NCI-H2227 (cell line): ENCODE data around the gene HSPD1.
A peak's percentile ranks its signal among the peaks of the same experiment; 100 is the strongest.

Source experiments
- DNase-seq: peaks from one replicate; lab custom pipeline; 2025; ENCODE audit not compliant: unreplicated experiment; lab: John Stamatoyannopoulos, UW

HSPD1 gene

DNA sequence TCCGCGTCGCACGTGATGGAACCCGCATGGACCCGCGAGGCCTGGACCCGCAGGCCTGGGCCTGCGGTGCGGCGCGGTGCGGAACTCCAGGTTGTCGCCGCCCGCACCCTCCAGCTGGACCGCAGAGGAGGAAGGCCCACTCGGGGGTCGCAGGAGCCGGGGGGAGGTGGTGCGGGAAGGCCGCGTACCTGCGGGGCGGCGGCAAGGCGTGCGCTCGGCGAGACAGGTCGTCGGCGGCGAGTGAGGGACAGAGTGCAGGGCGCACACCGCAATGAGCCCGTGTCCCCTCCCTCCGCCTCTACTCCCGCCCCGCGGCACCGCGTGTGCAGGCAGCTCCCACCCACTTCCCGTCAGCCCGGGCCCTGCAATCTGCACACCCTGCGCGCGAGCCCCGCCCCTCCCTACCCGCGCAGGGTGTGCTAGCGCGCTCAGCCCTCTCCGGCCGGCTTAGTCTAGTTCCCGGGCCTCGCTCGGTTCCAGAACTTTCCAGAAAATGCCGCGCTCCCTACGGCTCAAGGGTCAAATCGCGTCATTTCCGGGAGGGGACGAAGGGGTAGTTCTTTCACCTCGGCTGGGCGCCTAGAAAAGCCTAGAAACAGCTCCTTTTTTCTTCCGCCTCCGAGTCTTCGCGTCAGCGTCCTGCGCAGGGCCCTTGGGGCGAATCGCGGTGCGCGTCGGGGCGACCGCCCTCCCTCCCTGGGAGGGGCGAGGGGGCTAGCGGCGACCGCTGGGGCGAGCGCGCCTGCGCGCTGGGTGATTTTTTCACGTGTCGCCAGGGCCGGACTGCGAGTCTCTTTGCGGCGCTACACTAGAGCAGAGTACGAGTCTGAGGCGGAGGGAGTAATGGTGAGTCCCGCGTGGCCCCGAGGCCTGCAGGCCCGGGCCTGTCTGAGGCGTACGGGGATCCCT, at the start of gene HSPD1, which contains the start of gene HSPE1:
TSS of gene HSPD1 (minus strand) at position 247 of the 909 bp plus-strand sequence. CDS start 992 bp downstream, outside the sequence.
TSS of gene HSPE1 (plus strand) at position 786 of the 909 bp plus-strand sequence. CDS start at position 844, 58 bp downstream.
- DNase-seq, result peak; percentile 100

DNA sequence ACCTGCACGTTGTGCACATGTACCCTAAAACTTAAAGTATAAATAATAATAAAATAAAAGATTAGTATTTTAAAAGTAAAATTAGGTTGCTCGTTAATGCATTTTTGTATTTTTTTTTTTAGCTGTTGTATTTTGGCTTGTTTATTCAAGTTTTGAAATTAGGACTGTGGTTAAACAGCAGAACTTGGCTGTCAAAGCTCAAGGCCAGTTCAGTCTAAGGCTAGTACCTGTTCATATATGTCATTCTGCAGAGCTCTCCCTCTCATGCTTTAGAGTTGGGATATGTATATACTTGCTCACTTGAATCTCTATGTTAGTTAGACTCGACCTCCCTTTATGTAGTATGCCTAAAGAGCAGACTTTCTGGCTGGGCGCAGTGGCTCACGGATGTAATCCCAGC, 48.9 kb upstream of the HSPD1 start:
- DNase-seq, result no peak

DNA sequence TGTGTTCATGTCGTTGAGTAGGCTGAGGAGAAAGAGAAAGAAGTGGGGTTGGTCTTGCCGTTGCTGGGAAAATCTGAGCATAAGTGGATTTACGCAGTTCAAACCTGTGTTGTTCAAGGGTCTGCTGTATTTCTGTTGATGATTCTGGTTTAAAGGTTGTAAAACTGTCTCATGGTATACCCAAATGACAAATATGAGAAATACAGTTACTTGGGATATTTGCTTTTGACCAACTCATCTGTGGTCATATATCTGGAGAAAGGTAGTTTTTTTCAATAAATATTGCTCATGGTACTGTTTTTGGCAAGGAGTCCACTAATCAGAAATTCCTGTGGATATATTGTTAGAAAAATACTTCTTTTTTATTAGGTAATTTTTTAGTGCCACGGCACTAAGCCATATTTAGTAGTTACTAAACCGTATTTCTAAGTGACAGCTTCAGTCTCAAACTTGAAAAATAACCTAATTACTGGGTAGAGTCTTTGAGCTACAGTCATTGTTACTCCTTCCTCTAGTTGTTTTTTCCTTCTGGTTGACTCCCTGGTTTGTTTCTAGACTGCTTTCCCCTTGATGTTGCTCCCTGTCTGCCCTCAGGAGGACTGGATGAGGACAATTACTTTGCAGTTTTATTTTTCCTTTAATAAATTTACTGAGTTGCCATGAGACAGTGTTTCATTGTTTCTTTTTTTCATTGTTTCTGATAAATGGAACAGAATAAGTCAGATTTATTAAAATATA, 47.7 kb upstream of the HSPD1 start:
- DNase-seq, result no peak

DNA sequence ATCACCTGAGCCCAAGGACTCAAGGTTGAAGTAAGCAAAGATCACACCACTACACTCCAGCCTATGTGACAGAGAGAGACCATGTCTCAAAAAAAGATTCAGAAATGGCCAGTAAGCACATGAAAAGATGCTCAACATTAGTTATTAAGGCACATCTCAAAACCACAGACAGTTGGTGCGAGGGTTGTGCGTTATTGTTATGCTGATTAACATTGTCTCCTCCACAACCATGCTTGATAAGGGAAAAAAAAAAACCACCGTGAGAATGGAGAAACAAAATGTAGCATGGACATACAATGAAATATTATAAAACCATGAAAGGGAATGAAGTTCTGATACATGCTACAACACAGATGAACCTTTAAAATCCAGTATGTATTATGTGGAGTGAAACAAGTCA, 43.6 kb upstream of the HSPD1 start:
- DNase-seq, result no peak

DNA sequence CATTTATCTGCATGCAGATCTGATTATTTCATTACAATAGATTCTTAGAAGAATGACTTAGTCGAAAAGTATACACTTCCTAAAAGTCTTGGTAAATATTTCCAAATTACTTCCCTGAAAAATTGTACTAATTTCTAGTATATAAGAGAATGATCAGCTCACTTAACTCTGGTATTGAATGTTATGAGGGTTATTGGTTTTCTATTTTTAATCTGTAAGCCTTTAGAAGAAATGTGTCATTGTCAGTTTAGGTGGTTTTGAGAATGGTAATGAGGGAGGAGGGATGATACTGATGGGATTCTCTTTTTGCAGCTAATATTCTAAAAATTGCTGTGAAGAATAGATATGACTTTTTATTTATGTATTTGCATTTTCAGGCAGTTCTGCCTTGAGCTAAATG, 40.1 kb upstream of the HSPD1 start:
- no peak for DNase-seq

DNA sequence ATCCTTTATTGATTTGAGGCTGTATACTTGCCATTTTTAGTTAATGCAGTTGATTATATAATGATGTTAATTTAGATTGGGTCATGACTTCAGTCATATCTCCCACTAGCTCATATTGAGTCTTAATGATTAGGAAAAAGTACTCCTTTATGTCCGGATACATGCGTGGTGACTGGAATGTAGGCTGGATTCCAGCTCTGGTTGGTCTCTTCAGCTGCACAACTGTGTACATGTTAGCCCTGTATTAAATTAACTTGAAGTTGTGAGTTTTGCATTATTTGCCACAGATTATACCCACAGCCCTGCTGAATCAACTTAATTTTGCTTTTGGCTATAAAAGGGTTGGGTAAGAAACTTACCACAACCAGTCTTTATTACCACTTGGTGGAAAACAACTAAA, 38.8 kb upstream of the HSPD1 start:
- DNase-seq, result no peak

DNA sequence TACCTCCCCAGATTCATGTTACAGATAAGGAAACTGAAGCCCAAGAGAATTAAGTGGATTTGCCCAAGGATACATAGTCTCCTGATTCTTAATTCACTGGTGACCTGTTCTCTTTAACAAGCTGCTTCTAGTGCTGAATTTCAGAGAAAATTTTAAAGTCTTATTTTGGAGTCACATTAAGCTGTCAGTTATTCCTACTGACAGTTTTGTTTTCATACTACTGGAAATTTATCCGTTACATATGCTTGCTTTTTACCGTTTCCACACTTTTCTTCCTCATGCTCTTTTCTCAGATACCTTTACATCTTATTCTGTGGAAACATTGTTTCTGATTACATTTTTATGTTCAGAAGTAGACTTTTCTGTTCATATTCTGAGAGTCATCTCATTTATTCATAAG, 17.5 kb upstream of the HSPD1 start:
- DNase-seq, result no peak

DNA sequence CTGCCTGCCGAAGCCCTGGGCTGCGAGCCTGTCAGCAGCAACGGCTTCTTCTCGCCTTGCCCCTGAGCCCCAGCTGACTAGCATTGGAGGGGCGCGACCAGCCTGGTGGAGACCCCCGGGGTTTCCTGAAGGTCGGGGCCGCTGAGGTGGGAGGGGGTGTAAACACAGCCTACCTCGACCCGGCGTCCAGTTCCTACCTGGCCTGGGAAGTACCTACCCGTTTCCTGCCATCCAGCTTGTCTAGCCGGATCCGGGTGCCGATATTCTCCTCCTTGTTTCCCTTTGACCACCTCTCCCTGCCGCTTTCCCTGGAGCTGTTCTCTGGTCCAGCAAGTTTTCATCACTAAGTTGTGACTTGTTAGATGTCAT, 16.7 kb upstream of the HSPD1 start:
- DNase-seq, result no peak

DNA sequence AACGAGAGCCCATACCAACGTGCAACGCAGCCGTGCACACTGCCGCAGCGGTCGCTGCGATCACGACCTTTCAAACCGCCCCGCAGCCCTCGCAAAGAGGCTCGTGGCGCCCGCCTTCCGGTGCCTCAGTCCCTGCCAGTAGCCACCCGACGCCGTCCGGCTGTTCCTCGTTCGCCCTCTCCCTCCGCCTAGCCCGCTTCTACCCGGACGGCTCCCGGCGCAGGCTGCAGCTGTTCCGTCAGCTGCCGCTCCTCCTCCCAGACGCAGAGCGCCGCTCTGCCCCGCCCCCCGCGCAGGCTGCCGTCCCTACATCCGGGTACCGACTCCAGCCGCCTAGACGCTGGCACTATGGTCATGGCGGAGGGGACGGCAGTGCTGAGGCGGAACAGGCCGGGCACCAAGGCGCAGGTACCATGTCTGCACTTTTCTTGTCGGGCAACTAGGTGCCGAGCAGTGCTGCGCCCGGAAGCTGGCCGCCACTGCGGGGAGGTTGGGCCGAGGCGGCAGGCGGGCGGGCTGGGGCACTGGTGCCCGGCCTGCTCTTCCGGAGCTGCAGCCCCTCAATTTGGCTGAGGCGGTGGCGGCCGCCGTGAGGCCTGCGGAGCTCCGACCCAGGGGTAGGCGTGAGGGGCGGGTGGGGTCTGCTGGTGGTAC, 16.2 kb upstream of the HSPD1 start, which contains the start of gene MOB4:
TSS of gene MOB4 (plus strand) at position 328 of the 654 bp plus-strand sequence. CDS start at position 349, 21 bp downstream.
- peak; percentile 99 for DNase-seq

DNA sequence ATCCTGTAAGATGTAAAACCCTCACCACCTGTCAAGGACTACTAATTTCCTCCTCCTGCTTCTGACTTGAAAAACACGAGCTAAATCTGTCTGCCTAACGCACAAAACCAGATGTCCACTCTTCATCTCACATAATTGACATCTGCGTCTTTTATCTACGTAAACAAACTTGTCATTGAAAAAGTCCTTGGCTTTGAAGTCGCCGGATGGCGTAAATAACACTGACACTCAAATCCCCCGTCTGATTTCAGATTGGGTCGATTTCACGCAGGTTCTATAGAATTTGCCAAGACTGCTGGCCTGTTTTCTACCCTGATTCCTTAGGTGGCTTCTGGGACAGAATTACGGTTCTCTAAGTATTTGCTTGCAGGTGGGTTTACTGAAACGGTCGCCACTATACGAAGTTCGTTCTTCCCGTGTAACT, 15.7 kb upstream of the HSPD1 start:
- DNase-seq, result peak; percentile 71

DNA sequence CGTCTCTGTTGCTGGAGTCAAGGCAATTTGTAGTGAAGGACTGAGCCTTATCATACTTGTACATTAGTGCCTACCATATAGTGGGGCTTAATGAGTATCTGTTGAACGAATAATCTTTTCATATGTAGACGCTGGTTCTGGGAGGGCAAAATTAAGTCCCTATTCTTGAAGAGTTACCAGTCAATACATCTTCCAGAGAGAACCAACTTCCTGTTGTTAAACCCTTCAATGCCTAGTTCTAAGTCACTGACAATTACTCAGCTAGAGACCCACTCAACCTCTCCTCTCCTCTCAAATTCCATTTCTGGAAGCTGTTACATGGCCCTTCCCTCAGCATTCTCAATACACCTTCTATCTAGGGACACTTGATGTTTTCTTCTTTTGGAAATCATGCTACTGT, 15.1 kb upstream of the HSPD1 start:
- peak; percentile 21 for DNase-seq

DNA sequence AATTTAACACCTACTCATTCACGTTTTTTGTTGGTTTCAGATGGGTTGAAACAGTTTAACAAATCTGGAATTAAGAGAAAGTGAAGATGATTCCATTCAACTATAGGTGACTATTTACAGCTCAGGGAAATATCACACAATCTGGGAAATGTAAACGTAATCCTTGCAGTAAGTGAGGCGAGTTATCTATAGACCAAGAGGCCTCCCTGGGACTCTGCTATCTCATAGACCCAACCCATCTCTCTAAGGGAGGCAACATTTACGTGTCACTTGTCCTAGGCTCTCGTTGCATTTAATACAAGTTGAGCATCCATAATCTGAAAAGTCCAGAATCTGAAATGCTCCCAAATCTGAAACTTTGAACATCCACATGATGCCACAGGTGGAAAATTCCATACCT, 14.3 kb upstream of the HSPD1 start:
- no peak for DNase-seq

DNA sequence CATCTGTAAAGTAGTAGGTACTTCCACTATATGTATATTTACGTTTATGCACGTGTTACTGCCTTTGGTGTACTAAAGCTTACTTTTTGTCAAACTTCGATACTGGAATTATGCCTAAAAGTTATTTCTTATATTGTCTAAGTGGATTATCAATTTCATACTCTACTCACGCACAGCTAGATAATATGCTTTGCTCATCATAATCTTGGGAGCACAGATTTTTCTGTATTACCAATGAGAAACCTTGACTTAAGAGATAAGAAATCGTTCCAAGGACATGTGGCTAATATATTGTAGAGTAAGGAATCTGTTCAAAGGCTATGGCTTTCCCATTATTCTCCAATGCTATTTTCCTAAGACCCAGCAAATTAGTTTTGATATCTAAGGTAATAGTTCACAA, 7.0 kb upstream of the HSPD1 start:
- DNase-seq, result no peak

DNA sequence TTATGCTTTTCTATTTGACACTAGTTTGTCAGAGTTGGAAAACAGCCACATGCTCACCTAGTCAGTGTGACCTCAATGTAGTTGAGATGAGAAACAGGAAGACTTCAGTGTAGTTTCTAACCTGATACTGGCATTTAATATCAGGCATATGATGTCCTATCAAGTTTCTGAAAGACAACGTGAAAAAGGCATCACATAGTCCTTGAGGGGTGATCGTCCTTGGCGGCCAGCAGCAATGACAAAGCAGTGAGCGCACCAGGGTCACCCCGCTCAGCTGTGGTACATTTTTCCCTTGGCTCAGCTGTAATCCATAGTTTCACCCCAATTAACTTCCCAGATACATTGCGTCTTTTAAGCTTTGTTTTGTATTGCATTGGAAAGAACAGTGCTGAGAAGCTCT, 4.9 kb upstream of the HSPD1 start:
- no peak for DNase-seq

DNA sequence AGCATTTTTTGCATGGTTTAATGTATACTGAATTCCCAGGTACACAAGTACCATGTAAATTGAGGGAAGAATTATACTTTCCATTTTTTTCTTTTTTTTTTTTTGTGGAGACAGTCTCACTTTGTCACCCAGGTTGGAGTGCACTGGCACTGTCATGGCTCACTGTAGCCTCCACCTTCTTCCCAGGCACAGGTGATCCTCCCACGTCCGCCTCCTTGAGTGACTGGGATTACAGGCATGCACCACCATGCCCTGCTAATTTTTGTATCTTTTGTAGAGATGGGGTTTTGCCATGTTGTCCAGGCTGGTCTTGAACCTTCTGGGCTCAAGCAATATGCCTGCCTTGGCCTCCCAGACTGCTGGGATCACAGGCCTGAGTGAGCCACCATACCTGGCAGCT, 4.4 kb upstream of the HSPD1 start:
- DNase-seq, result no peak

DNA sequence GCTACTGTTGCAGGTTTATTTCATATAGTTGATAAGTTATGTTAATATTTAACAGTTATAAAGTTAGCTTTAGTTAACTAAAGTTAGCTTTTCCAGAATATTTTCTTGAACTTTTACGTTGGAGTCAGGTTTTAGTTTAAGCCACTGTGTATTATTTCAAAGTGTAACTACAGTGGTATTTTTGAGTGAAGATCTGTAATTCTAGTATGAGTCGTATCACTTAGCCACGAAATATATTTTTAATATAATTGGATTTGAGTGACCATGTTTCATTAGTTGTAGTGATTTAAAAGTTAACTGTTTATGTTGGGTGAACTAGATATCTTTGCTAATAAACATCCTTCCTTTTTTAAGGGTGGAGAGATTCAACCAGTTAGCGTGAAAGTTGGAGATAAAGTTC, 3.0 kb upstream of the HSPD1 start:
- no peak for DNase-seq

DNA sequence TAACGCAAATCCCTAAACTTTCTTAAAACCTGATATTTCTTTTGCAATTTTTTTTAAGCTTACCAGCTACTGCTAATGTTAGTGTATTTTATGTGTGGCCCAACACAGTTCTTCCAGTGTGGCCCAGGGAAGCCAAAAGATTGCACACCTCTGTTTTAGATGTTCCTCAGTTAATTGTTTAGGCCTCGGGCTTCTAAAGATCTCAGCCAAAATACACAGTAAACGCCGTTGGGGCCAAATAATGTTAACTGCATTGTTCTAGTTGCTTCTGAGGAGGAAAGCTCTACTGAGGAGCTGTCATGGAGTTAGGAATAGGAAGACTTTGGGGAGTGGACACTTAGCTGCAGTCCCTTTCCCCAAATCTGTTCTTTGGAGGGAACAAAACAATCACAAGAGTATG, 2.6 kb upstream of the HSPD1 start:
- DNase-seq, result no peak

DNA sequence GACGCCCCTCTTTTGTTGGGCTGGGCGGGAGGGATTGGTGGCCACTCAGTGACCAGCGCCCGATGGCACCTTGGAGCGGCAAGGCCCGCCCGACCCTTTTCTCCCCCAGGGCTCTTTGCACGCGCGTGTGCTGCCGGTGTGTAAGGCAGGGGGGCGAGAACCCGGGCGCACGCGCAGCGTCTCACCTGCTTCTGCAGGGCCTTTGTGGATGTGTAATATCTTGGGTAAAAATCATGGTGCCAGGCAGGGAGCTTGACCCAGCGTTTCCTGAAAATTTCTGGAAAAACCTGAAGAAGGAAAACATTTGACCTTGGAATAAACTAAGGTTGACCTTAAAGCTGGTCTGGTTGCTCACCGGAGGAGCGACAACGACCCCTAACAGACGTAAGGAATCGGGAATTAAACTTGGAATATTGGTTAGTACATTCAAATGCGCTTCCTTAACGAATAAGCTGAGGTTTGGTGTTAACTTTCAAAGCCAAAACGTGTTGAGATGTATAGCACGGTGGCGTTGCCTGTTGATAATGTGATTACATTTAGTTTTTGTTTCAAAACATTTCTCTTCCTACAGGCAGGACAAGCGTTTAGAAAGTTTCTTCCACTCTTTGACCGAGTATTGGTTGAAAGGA, 977 bp upstream of the HSPD1 start:
- no peak for DNase-seq

DNA sequence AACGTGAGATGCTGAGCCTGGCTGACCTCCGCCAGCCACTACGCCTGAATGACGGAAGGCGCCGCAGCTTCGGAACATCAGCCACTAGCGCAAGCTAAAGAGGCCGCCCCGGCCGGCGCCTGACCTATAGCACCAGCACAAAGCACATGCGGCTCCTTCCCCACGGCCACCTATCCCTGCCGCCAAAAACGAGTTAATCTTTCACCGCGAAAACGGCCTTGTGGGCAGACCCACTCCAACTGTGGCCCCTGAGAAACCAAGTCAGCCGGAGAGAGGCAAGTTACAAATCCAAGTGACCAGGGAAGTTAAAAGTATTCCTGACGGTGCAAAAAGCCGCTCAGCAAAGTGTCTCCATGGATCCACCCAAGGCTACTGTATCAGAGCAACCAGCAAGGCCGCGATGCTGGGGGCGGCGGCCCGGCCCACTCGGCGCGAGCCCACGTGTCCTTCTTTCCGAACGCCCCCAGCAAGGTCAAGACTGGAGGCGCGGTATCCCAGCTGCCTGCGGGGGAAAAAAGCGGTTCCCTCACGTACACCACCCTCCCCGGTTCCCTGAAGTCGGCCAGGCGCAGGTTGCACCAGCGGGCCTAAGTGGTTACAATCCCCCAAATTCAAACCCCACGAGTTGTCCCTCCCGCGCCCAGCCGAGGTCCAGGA, 575 bp downstream of the HSPD1 start:
- DNase-seq, result peak; percentile 80

DNA sequence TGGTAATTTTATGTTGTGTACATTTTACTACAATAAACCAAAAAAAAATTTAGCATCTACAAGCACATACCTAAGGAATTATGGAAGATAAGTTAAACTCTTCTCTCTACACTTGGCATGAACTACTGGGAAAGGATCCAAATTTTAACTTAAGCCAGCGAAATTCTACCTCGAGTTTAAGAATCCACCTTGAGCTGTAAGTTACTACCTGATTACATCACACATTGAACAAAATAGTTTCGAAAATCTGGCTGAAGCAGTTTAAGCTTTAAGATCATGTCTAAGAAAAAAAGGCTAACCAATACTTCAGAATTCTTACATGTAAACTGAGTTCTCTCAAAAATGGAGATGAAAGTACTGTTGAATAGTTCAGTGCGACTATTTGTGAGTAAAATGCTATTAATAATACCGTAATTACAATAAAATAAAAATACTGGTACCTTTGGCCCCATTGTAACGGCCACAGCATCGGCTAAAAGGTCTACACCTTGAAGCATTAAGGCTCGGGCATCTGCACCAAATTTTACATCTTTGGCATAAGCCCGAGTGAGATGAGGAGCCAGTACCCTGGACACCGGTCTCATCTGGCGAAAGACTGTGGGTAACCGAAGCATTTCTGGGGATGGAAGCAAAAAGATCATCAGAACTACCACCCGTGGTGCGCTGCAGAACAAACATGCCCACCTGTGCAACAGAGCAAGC, 1.3 kb downstream of the HSPD1 start:
- DNase-seq, result no peak
